ENCODE data around the gene XPO6.

XPO6 gene

DNA sequence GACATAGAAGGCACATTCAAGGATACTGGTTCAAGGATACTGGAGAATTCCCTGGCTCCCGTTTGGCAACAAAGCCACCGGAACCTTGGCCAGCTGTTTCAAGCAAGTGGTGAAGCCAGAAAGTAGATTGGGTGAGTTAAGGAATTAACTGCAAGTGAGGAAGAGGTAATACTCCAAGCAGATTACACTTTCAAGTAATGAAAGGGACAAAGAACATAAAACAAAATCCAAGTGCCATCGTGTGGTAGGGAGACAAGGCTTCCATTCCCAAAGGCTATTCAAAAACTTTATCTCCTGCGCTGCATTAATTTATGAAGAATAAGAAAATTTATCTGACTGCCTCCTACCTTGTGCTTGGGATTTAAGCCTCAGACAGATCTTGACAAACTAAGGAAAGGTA lies 27.8 kb downstream of the XPO6 start:
- Histone ChIP-seq H3K4me3 (ENCODE audit: low read length, poor library complexity, severe bottlenecking) (no peak overlapping the region), H3K4me1 (ENCODE audit: insufficient read depth, low read length, poor library complexity, severe bottlenecking) (peaks cover 11% of the 10 kb centered on the region), H2AFZ (ENCODE audit: low read length) (no peak overlapping the region), H3F3A (ENCODE audit: low read depth) (no peaks in the 10 kb centered on the region), H3K9me2 (replicated peaks; ENCODE audit: low read depth, low read length) (no peaks in the 10 kb centered on the region), H3K79me2 (ENCODE audit: insufficient read depth, low read length) (peaks cover 100% of the 10 kb centered on the region), H3K9me3 (ENCODE audit: insufficient read depth, low read depth, low read length) (peaks cover 4% of the 10 kb centered on the region; the same call in 1 of the 2 replicates), H3K36me3 (ENCODE audit: insufficient read depth, low read length) (peaks cover 31% of the 10 kb centered on the region), H4K20me1 (ENCODE audit: insufficient read depth, low read length, poor library complexity, severe bottlenecking) (peaks cover 52% of the 10 kb centered on the region), H3K9ac (ENCODE audit: low read depth, low read length, poor library complexity, severe bottlenecking) (no peak overlapping the region), H3K4me2 (ENCODE audit: low read depth, low read length, poor library complexity, severe bottlenecking) (no peak overlapping the region), H3K27me3 (ENCODE audit: insufficient read depth, low read length, poor library complexity, severe bottlenecking) (no peaks in the 10 kb centered on the region)
- TF ChIP-seq, protein P1, sequence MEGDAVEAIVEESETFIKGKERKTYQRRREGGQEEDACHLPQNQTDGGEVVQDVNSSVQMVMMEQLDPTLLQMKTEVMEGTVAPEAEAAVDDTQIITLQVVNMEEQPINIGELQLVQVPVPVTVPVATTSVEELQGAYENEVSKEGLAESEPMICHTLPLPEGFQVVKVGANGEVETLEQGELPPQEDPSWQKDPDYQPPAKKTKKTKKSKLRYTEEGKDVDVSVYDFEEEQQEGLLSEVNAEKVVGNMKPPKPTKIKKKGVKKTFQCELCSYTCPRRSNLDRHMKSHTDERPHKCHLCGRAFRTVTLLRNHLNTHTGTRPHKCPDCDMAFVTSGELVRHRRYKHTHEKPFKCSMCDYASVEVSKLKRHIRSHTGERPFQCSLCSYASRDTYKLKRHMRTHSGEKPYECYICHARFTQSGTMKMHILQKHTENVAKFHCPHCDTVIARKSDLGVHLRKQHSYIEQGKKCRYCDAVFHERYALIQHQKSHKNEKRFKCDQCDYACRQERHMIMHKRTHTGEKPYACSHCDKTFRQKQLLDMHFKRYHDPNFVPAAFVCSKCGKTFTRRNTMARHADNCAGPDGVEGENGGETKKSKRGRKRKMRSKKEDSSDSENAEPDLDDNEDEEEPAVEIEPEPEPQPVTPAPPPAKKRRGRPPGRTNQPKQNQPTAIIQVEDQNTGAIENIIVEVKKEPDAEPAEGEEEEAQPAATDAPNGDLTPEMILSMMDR (conservative IDR thresholded peaks at IDR 0.05; ENCODE audit: low read length), result no peak
- no peak for TF ChIP-seq EZH2phosphoT487 (IDR thresholded peaks at IDR 0.05; ENCODE audit: borderline replicate concordance)

DNA sequence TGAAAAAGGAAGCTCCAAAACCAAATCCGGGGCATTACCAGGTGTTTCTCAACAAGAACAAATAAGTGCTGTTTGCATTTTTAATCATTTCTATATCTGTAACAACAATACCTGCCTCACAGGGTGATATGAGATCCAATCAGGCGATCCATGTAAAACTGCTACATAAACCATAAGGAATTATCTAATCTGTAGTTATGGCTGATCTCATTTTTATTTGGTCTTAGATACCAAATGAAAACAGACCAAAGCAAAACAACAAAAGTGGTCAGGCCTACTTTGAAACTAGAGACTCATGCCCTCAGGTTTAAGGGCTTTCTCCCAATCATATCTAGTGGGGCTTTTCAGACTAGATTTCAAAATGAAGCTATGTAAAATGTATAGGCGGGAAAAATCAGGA lies 28.3 kb downstream of the XPO6 start:
- H3K36me3 ChIP-seq (ENCODE audit: insufficient read depth, low read length), result peaks cover 31% of the 10 kb centered on the region
- no peak overlapping the region for H3K4me2 ChIP-seq (ENCODE audit: low read depth, low read length, poor library complexity, severe bottlenecking)

DNA sequence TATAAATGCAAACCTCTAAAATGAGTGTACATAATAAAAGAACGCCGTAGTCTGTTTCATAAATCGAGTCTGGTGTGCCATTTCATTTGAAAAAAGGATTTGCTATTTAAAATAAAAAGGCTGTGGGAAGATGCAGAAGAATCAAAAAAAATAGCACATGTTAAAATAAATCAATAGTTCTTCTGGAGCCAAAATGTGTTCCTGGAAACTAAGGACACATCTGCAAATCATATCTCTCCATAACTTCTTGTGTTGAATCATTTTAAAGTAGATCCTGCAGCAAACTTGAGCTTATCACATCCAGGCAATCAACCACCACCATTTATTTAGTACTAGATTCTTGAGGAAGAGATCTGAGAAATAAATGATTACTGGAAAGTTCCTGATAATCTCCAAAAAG lies 29.0 kb downstream of the XPO6 start:
- Histone ChIP-seq H2AFZ (ENCODE audit: low read length) (no peak overlapping the region), H3K27me3 (ENCODE audit: insufficient read depth, low read length, poor library complexity, severe bottlenecking) (no peaks in the 10 kb centered on the region), H3K4me1 (ENCODE audit: insufficient read depth, low read length, poor library complexity, severe bottlenecking) (peaks cover 11% of the 10 kb centered on the region), H3K79me2 (ENCODE audit: insufficient read depth, low read length) (peaks cover 99% of the 10 kb centered on the region), H3F3A (ENCODE audit: low read depth) (no peaks in the 10 kb centered on the region), H3K9ac (ENCODE audit: low read depth, low read length, poor library complexity, severe bottlenecking) (no peak overlapping the region), H3K4me3 (ENCODE audit: low read length, poor library complexity, severe bottlenecking) (no peak overlapping the region), H3K36me3 (ENCODE audit: insufficient read depth, low read length) (peaks cover 33% of the 10 kb centered on the region), H3K9me2 (replicated peaks; ENCODE audit: low read depth, low read length) (no peaks in the 10 kb centered on the region), H3K9me3 (ENCODE audit: insufficient read depth, low read depth, low read length) (peaks cover 4% of the 10 kb centered on the region; the same call in 1 of the 2 replicates), H3K4me2 (ENCODE audit: low read depth, low read length, poor library complexity, severe bottlenecking) (no peak overlapping the region), H4K20me1 (ENCODE audit: insufficient read depth, low read length, poor library complexity, severe bottlenecking) (peaks cover 44% of the 10 kb centered on the region)
- TF ChIP-seq, protein P1 (conservative IDR thresholded peaks at IDR 0.05; ENCODE audit: low read length), result no peak
- no peak for TF ChIP-seq EZH2phosphoT487 (IDR thresholded peaks at IDR 0.05; ENCODE audit: borderline replicate concordance)

More for the DNA sequence above, 28.3 kb downstream of the XPO6 start:
- TF ChIP-seq, protein P1 (conservative IDR thresholded peaks at IDR 0.05; ENCODE audit: low read length), result no peak
- no peak for TF ChIP-seq EZH2phosphoT487 (IDR thresholded peaks at IDR 0.05; ENCODE audit: borderline replicate concordance)
- Histone ChIP-seq H3K79me2 (ENCODE audit: insufficient read depth, low read length) (peaks cover 99% of the 10 kb centered on the region), H2AFZ (ENCODE audit: low read length) (no peak overlapping the region), H3K9me2 (replicated peaks; ENCODE audit: low read depth, low read length) (no peaks in the 10 kb centered on the region), H3K27me3 (ENCODE audit: insufficient read depth, low read length, poor library complexity, severe bottlenecking) (no peaks in the 10 kb centered on the region), H3K4me1 (ENCODE audit: insufficient read depth, low read length, poor library complexity, severe bottlenecking) (peaks cover 11% of the 10 kb centered on the region), H3K4me3 (ENCODE audit: low read length, poor library complexity, severe bottlenecking) (no peak overlapping the region), H3F3A (ENCODE audit: low read depth) (no peaks in the 10 kb centered on the region), H3K9me3 (ENCODE audit: insufficient read depth, low read depth, low read length) (peaks cover 4% of the 10 kb centered on the region; the same call in 1 of the 2 replicates), H3K9ac (ENCODE audit: low read depth, low read length, poor library complexity, severe bottlenecking) (no peak overlapping the region), H4K20me1 (ENCODE audit: insufficient read depth, low read length, poor library complexity, severe bottlenecking) (peaks cover 48% of the 10 kb centered on the region)
